ENCODE results near the gene EIF4E1B. TPM values are rescaled to one million over a fixed set of nuclear protein-coding genes. Genes with fewer than 3 reads are reported as not detected.

The EIF4E1B gene
- total RNA-seq, 1 donor from 2014 or later: not detected

DNA sequence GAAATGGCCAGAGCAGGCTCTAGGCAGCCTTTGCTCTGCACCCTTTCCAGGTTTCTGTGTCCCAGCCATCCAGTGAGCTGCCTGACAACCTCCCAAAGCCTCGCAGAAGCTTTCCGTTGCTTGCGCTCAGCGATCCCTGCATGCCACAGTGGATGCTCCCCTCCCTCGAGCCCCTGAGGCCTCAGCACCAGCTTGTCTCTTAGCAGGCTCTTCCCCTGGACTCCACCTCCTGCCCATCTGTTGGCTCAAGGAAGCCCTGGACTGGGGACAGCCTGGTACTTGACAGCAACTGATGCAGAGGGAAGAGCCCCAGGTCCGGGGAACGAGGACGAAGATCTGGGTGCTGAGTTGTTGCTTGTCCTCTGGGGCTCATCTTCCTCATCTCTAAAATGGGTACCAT, 40.0 kb downstream of the EIF4E1B start:
- Mint-ChIP-seq H3K4me3 (ENCODE audit: low read depth) (no peak overlapping the region), H3K9me3 (no peaks in the 10 kb centered on the region), H3K27me3 (ENCODE audit: low read depth) (peaks cover 11% of the 10 kb centered on the region), H3K36me3 (ENCODE audit: low read depth) (no peaks in the 10 kb centered on the region), H3K27ac (no peak overlapping the region), H3K4me1 (ENCODE audit: low read depth) (no peaks in the 10 kb centered on the region)
- intact Hi-C loops (cut with micrococcal nuclease): no loop called here
- DNase-seq (ENCODE audit: low spot score): no peak

DNA sequence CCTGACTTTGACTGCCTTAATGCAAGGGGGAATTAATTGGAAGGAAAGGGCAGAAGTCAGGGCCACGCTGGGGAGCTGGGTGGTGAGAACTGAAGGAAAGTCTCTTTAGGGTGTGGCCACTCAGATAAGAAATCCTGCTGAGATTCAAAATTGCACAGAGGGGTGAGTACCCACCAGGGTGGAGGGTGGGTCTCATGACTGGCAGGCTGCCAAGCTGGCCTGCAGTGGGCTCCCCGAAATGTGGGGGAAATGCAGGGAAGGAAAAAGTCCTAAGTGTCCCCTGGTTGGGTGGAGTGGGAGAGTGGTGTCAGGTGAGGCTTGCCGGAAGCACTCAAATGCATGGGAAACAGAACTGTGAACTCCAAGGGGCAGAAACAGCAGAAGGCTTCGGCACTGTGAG, 40.9 kb downstream of the EIF4E1B start:
- Mint-ChIP-seq H3K4me1 (ENCODE audit: low read depth) (no peaks in the 10 kb centered on the region), H3K36me3 (ENCODE audit: low read depth) (no peaks in the 10 kb centered on the region), H3K27ac (no peak overlapping the region), H3K4me3 (ENCODE audit: low read depth) (no peak overlapping the region), H3K27me3 (ENCODE audit: low read depth) (peaks cover 8% of the 10 kb centered on the region), H3K9me3 (no peaks in the 10 kb centered on the region)
- DNase-seq (ENCODE audit: low spot score): no peak
- intact Hi-C loops (cut with micrococcal nuclease): no loop called here

DNA sequence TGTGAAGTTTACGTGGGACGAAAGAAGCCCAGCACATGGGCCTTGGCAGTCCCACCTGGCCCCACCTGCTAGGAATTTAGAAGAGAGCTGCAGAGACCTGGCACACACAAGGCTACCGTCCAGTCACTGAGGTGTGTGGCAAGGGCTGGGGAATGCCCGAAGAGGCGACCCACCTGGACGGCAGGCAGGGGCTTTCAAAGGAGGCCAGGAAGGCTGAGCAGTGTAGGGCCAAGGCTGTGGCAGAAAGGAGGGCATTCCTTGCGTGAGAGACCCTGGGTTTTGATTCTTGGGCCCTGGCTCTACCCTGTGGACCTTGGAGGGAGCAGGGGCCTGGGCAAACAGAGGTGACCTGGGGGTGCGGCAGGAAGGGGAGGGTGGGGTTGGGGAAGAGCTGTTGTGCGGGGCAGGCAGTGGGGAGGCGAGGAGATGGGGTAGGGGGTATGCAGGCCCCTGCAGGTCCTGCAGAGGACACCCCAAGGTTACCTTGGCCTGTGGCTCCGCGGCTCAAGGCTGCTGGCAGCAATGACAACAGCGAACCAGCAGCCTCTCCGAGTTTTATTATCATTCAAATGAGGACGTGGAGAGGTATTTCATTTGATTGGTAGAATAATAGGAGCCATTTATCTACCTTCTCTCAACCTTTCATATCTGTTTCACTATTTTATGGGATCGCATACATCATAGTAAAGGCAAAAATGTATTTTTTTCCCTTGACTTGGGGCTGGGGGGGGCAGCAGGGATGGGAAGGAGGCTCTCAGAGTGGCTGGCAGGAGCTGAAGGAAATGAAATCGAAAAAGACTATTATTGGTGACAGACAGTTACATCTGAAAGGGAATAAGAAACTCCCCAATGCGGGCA, 41.6 kb downstream of the EIF4E1B start:
- DNase-seq (ENCODE audit: low spot score): no peak
- intact Hi-C loops (cut with micrococcal nuclease): no loop called here
- Mint-ChIP-seq H3K27me3 (ENCODE audit: low read depth) (peaks cover 8% of the 10 kb centered on the region), H3K9me3 (no peaks in the 10 kb centered on the region), H3K4me3 (ENCODE audit: low read depth) (no peak overlapping the region), H3K27ac (no peak overlapping the region), H3K36me3 (ENCODE audit: low read depth) (no peaks in the 10 kb centered on the region), H3K4me1 (ENCODE audit: low read depth) (no peaks in the 10 kb centered on the region)

DNA sequence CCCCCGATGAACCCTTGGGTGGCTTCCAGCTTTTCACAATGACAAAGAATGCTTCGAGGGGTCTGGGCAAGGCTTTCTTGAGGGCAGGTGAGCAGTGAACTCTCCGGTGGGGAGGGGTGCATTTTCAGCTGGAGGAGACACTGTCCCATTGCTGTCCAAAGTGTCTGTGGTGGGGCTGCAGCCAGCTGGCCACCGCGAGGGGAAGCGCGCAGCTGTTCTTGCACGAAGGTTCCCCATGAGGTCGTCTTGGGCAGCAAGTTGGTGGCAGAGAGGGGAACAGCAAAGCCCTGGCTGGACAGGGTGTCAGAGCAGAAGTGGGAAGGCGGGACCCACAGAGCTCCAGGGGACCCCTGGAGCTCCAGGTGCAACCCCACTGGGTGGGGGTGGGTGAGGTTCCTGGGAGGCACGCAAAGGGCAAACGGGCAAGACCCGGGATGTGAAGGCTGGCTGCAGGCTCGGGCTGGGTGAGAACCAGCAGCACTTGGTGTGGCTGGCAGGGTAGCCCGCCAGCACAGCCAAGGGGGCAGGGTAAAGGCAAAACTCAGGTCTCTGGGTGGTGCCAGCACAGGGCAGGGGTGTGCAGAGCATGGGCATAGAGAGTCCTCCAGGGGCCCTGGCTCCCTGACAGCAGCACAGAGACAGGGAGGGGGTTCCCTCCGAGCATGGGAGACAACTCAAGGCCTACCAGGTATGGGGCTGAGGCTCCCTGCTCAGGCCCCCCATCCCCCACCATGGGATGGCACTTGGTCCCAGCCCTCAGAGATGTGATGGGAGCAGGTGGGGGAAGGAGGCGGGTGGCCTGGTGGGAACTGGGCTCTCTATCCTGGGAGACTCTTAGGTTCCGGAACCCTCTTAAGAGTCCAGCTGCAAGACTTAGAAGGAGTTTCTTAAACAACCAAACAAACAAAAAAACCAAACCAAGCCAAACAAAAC, 43.4 kb downstream of the EIF4E1B start:
- no peak for DNase-seq (ENCODE audit: low spot score)
- Mint-ChIP-seq H3K9me3 (no peaks in the 10 kb centered on the region), H3K4me1 (ENCODE audit: low read depth) (no peaks in the 10 kb centered on the region), H3K36me3 (ENCODE audit: low read depth) (no peaks in the 10 kb centered on the region), H3K27me3 (ENCODE audit: low read depth) (peaks cover 12% of the 10 kb centered on the region), H3K27ac (no peak overlapping the region), H3K4me3 (ENCODE audit: low read depth) (no peak overlapping the region)
- intact Hi-C loops (cut with micrococcal nuclease): no loop called here

DNA sequence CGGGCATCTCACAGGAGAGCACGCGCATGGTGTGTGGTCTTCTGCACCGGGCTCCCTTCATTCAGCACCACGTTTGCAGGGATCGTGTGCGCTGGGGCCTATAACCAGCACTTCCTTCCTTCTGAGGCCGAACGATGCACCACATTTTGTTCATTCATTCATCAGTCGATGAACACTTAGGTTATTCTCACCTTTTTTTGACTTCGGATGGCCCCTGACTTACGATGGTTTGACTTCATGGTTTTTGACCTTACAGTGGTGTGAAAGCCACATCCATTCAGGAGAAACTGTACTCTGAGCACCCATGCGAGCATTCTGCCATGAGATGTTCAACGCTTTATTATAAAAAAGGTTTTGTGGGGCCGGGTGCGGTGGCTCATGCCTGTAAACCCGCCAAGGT, 44.3 kb downstream of the EIF4E1B start:
- Mint-ChIP-seq H3K4me1 (ENCODE audit: low read depth) (no peaks in the 10 kb centered on the region), H3K9me3 (no peaks in the 10 kb centered on the region), H3K36me3 (ENCODE audit: low read depth) (no peaks in the 10 kb centered on the region), H3K27ac (no peak overlapping the region), H3K27me3 (ENCODE audit: low read depth) (peaks cover 20% of the 10 kb centered on the region), H3K4me3 (ENCODE audit: low read depth) (no peak overlapping the region)
- DNase-seq (ENCODE audit: low spot score): no peak
- intact Hi-C loops (cut with micrococcal nuclease): no loop called here

DNA sequence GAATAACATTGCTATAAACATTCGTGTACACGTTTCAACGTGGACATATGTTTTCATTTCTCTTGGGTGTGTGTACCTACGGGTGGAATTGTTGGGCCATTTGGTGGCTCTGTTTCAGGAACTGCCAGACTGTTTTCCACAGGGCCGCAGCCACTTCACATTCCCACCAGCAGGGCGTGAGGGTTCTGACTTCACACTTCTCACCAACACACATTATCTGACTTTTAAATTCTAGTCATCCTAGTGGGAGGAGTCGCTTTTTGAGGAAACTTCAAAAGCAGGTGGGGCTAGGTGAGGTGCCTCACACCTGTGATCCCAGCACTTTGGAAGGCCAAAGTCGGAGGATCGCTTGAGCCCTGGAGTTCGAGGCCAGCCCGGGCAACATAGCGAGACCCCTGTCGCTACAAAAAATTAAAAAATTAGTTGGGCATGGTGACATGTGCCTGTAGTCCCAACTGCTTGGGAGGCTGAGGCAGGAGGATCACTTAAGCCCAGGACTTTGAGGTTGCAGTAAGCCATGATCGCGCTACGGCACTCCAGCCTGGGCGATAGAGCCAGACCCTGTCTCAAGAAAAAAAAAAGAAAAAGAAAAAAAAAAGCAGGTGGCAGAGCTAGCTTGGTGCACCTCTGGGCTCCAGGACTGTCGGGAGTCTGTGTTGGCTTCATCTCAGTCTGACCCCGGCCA, 45.3 kb downstream of the EIF4E1B start:
- H3K9me3 Mint-ChIP-seq: no peaks in the 10 kb centered on the region
- H3K36me3 Mint-ChIP-seq (ENCODE audit: low read depth): no peaks in the 10 kb centered on the region
- H3K27ac Mint-ChIP-seq: no peak overlapping the region
- H3K4me1 Mint-ChIP-seq (ENCODE audit: low read depth): no peaks in the 10 kb centered on the region
- DNase-seq (ENCODE audit: low spot score): no peak
- intact Hi-C loops (cut with micrococcal nuclease): no loop called here
- H3K27me3 Mint-ChIP-seq (ENCODE audit: low read depth): peaks cover 22% of the 10 kb centered on the region
- no peak overlapping the region for H3K4me3 Mint-ChIP-seq (ENCODE audit: low read depth)

DNA sequence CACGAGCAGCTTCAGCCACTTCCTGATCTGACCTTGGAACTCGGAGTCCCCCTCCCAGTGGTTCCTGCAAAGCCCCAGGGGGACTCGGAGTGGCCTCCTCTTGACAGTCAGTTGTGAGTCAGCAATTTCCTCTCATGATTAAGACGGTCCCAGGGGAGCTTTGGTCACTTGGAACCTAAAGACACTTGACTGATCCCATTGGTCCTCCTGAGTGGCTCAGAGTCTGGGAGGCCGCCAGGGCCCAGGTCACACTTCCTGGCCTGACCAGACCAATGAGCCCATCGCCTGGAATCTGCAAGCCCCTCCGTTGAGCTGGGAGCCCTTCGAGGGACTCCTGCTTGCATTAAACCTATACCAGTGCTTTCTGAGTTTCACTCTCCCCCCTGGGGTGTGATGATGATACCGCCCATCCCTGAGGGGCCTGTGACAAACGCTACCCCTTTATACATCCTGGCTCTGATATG, 45.9 kb downstream of the EIF4E1B start:
- Mint-ChIP-seq H3K4me1 (ENCODE audit: low read depth) (no peaks in the 10 kb centered on the region), H3K4me3 (ENCODE audit: low read depth) (no peak overlapping the region), H3K27ac (no peak overlapping the region), H3K9me3 (no peaks in the 10 kb centered on the region), H3K36me3 (ENCODE audit: low read depth) (no peaks in the 10 kb centered on the region), H3K27me3 (ENCODE audit: low read depth) (peaks cover 23% of the 10 kb centered on the region)
- no peak for DNase-seq (ENCODE audit: low spot score)
- intact Hi-C loops (cut with micrococcal nuclease): no loop called here

DNA sequence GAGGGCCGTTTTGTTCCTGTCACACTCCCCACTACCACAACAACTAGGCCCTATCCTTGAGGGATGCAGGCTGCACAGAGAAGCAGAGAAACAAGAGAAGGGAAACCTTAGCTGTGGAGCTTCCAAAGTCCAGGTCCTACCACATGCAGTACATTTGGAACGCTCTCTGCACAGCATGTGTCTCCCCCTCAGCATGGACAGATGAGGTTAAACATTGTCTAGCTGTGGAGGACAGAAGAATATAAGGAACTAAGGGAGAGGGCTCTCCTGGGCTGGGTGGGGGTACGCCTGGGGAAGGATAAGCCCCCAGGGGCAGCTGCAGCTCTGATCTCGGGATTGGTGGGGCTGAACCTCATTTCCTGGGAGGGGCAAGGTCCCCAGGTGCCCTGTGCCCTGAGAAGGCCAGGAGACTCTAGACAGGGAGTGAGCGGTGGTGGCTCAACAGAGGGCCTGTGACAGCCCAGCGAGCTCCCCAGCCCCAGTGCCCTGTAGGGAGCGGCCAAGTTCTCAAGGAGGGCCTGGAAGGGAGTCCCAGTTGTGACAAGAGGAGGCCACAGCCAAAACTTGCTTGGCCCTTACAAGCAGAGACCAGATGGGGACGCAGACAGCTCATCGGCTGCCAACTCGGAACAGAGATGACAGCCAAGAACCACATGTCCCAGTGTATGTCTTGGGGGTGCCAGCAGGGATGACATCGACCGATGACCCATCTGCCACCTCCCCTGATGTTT, 46.9 kb downstream of the EIF4E1B start:
- Mint-ChIP-seq H3K4me1 (ENCODE audit: low read depth) (no peaks in the 10 kb centered on the region), H3K27ac (no peak overlapping the region), H3K27me3 (ENCODE audit: low read depth) (peaks cover 28% of the 10 kb centered on the region), H3K9me3 (no peaks in the 10 kb centered on the region), H3K4me3 (ENCODE audit: low read depth) (no peak overlapping the region), H3K36me3 (ENCODE audit: low read depth) (no peaks in the 10 kb centered on the region)
- intact Hi-C loops (cut with micrococcal nuclease): no loop called here
- no peak for DNase-seq (ENCODE audit: low spot score)

DNA sequence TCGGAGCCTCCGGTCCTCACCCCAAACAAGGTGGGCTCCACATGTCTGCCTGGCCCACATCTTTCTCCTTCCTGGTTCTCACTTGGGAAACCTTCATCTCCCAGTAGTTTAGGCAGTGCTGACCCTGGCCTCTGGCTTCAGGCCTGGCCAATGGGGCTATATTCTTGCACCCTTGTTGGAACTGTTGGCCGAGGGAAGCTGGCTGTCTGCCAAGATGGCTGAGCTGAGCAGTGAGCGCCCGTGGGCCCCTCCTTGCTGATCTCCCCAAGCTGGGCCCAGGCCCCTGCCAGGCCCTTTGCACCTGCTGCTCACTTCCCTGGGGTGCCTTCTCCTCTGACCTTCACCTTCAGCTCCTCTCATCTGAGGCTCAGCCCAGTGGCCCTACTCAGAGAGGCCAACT, 48.1 kb downstream of the EIF4E1B start:
- Mint-ChIP-seq H3K36me3 (ENCODE audit: low read depth) (no peaks in the 10 kb centered on the region), H3K27me3 (ENCODE audit: low read depth) (peaks cover 32% of the 10 kb centered on the region), H3K9me3 (no peaks in the 10 kb centered on the region), H3K4me3 (ENCODE audit: low read depth) (no peak overlapping the region), H3K27ac (no peak overlapping the region), H3K4me1 (ENCODE audit: low read depth) (no peaks in the 10 kb centered on the region)
- intact Hi-C loops (cut with micrococcal nuclease): no loop called here
- DNase-seq (ENCODE audit: low spot score): no peak

DNA sequence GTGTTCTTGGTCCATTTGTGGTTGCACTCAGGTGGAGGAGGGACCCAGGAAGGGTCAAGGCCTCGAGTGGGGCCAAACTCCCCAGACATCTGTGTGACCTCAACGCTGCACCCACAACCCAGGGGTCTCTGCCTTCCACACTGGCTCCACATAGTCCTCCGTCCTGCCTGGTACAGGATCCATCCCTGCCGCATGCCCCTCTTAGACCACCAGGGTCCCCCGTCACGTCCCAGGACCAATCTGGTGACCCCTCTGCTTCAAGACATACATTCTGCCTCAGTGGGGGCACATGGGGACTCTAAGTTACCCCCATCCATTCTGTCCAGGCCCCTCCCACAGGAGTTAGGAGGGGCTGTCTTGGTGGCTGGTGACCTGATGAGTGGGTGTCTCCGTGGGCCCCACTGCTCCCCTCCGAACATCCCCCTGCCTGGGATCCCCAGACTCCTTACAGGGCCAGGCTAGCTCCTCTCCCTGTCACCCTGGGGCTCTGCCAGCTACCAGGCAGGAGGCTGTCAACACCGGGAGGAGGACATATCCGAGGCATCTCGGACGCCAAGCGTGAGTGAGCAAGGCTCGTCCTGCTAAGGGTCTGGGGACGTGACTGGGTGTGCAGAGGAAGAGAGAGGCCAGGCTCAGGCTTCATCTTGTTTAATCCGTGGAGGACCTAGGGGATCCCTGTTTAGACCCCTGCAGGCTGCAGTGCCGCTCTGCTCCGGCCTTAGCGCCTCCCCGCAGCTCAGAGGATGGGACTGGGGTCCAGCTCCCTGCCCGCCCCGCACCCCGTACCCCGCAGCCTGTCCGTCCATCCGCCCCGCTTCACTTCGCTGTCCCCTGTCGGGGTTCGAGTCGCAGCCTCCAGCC, 49.1 kb downstream of the EIF4E1B start:
- H3K27ac Mint-ChIP-seq: no peak overlapping the region
- H3K4me3 Mint-ChIP-seq (ENCODE audit: low read depth): no peak overlapping the region
- DNase-seq (ENCODE audit: low spot score): no peak
- H3K36me3 Mint-ChIP-seq (ENCODE audit: low read depth): no peaks in the 10 kb centered on the region
- peaks cover 37% of the 10 kb centered on the region for H3K27me3 Mint-ChIP-seq (ENCODE audit: low read depth)
- intact Hi-C loops (cut with micrococcal nuclease): no loop called here
- no peaks in the 10 kb centered on the region for H3K9me3 Mint-ChIP-seq
- H3K4me1 Mint-ChIP-seq (ENCODE audit: low read depth): no peaks in the 10 kb centered on the region

DNA sequence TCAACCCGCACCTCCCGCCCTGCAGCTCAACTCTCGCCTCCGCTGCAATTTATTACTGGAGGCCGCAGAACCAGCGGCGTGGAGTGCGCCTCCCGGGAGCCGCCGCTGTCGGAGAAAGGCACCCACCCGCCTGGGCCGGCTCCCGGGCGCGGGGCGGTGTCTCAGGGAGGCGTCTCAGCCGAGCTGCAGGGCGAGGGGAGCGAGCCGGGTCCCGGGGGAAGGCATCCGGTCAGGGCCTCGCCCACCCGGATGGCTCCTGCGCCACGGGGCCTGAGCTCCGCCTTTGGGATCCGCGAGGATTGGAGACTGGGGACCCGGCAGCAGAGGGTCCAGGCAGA, 49.7 kb downstream of the EIF4E1B start:
- no peak for DNase-seq (ENCODE audit: low spot score)
- H3K4me3 Mint-ChIP-seq (ENCODE audit: low read depth): no peak overlapping the region
- no peaks in the 10 kb centered on the region for H3K36me3 Mint-ChIP-seq (ENCODE audit: low read depth)
- intact Hi-C loops (cut with micrococcal nuclease): no loop called here
- no peak overlapping the region for H3K27ac Mint-ChIP-seq
- peaks cover 3% of the 10 kb centered on the region for H3K9me3 Mint-ChIP-seq
- H3K4me1 Mint-ChIP-seq (ENCODE audit: low read depth): no peaks in the 10 kb centered on the region
- peaks cover 40% of the 10 kb centered on the region for H3K27me3 Mint-ChIP-seq (ENCODE audit: low read depth)

All from activated T-helper 2 cell treated with anti-CD3 and anti-CD28 coated beads, Interferon-gamma antibody, Interleukin-2, Interleukin-4, amounts not matched to agents 10 μg/mL and 5 μg/mL and 100 μg/mL, durations not matched to agents 14 hours and 24 hours and 36 hours (primary cell).